Activated T-cell treated with anti-CD3 and anti-CD28 coated beads, Interleukin-2, amount 50 U/mL, for 72 hours (primary cell): Measurements from ENCODE around the gene PDGFC. TPM values are rescaled to one million over a fixed set of nuclear protein-coding genes. Genes with fewer than 3 reads are reported as not detected.

ENCODE experiments used
- ATAC-seq, 2 donors: fragments of 150-1000 bp; cut with Tn5 transposase; replicated peaks in 1 of 2; 2 replicates each; pipeline ENCODE4 v1.10.0; 2021; ENCODE audit warnings: moderate library complexity in 2 of 2, mild to moderate bottlenecking in 1 of 2
- DNase-seq, 2 donors: peaks; one replicate each; pipeline ENCODE4 v3.0.0; 2021 to 2022; ENCODE audit warnings: mixed read lengths in 1 of 2
- H3K27ac Mint-ChIP-seq: one replicate; pipeline ENCODE4 v1.8.0; 2022; ENCODE audit warnings: mild to moderate bottlenecking, moderate library complexity, mixed read lengths
- H3K27me3 Mint-ChIP-seq: one replicate; pipeline ENCODE4 v1.8.0; 2022; ENCODE audit warnings: low read depth, mixed read lengths
- H3K36me3 Mint-ChIP-seq, 2 donors: one replicate each; pipeline ENCODE4 v1.8.0; 2022; ENCODE audit warnings: mixed read lengths in 2 of 2, mild to moderate bottlenecking in 1 of 2; ENCODE audit not compliant: insufficient read depth in 2 of 2
- H3K4me1 Mint-ChIP-seq: one replicate; pipeline ENCODE4 v1.8.0; 2022; ENCODE audit warnings: low read depth, mixed read lengths
- H3K4me3 Mint-ChIP-seq, 2 donors: one replicate each; pipeline ENCODE4 v1.8.0; 2022; ENCODE audit warnings: mild to moderate bottlenecking in 2 of 2, mixed read lengths in 2 of 2, moderate library complexity in 2 of 2
- H3K9me3 Mint-ChIP-seq, 2 donors: one replicate each; pipeline ENCODE4 v1.8.0; 2022; ENCODE audit warnings: mixed read lengths in 2 of 2
- total RNA-seq, 2 donors: library from RNA; stranded (reverse); gene quantifications; one replicate each; pipeline ENCODE4 v1.2.3, GENCODE V29; 2022

Gene PDGFC
- total RNA-seq, 2 donors from 2014 or later: not detected

DNA sequence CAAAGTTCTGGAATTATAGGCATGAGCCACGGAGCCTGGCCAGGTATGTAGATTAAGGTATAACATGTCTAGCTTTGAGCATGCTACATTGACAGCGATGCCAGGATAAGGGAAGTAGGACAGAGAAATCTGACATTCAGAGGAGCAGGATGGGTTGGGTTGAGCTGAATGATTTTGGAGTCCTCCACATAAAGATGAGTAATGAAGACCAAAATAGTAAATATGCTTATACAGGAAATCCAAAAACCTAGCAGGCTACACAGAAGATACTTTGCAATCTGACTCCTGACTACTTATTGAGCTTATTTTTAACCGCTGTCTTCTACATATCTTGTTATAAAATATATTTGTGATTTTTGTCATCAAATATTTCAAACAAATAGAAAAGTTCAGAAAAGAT is 69.7 kb downstream of the PDGFC start:
- Mint-ChIP-seq H3K4me3 (no peak overlapping the region), H3K27me3 (no peaks in the 10 kb centered on the region), H3K27ac (no peak overlapping the region), H3K36me3 (no peaks in the 10 kb centered on the region), H3K9me3 (peaks cover 0 to 5% of the 10 kb centered on the region in 2 donors), H3K4me1 (no peaks in the 10 kb centered on the region)
- DNase-seq (no peak), ATAC-seq (no peak)

DNA sequence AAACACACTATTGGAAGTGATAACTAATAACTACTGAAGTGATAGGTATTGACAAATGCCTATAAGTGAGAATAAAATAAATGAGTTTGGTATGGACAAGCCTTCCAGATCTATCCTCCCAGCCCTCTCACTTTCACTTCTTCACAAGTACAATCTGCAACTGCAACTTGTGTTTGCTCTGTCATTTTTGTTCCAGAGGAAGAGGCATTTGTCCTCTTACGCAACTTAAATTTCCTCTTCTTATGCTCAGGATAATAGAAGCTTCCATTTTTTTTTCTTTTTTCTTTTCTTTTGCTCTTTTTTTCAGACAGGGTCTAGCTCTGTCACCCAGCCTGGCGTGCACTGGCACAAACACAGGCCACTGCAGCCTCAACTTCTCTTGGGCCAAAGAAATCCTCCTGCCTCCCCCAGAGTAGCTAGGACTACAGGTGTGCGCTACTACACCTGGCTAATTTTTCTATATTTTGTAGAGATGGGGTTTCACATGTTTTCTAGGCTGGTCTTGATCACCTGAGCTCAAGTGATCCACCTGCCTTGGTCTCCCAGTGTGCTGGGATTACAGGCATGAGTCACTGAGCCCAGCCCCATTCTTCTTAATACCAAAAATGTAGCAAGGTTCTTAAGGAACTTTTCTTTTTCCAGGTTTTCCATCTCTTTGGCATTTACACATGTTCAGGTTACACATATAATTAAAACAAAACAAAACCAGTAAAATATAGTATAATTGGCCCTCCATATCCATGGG is 73.1 kb downstream of the PDGFC start:
- Mint-ChIP-seq H3K36me3 (no peaks in the 10 kb centered on the region), H3K4me1 (no peaks in the 10 kb centered on the region), H3K4me3 (no peak overlapping the region), H3K9me3 (peaks cover 0 to 5% of the 10 kb centered on the region in 2 donors), H3K27ac (no peak overlapping the region), H3K27me3 (no peaks in the 10 kb centered on the region)
- DNase-seq: no peak
- no peak for ATAC-seq

GRCh38 chr4:156896527-156896926 is 75.1 kb downstream of the PDGFC start:
- Mint-ChIP-seq H3K27ac (no peak overlapping the region), H3K4me1 (no peaks in the 10 kb centered on the region), H3K36me3 (no peaks in the 10 kb centered on the region), H3K9me3 (peaks cover 0 to 5% of the 10 kb centered on the region in 2 donors), H3K4me3 (no peak overlapping the region), H3K27me3 (no peaks in the 10 kb centered on the region)
- no peak for DNase-seq
- no peak for ATAC-seq

GRCh38 chr4:156894234-156894633 is 77.4 kb downstream of the PDGFC start:
- Mint-ChIP-seq H3K27me3 (no peaks in the 10 kb centered on the region), H3K36me3 (no peaks in the 10 kb centered on the region), H3K4me1 (no peaks in the 10 kb centered on the region), H3K4me3 (no peak overlapping the region), H3K27ac (no peak overlapping the region), H3K9me3 (no peaks in the 10 kb centered on the region)
- ATAC-seq: no peak
- DNase-seq: no peak

DNA sequence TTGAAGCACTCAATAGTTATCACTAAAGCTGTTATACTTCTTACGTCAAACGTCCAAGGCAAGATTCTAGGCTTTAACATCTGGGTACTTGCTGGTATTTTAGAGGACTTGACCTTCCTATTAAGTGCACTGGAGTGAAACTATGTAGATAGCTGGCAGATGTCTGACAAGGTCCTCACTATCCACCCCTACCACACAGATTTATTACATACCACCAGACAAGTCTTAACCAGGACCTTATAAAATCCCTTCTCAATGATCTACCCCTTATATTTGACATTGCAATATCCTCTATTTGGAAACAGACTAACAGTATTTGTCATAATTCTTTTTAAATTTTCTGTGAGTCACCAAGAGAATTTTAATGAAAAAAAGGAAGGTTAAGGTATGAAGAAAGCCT is 78.8 kb downstream of the PDGFC start:
- no peak overlapping the region for H3K4me3 Mint-ChIP-seq
- no peaks in the 10 kb centered on the region for H3K36me3 Mint-ChIP-seq
- DNase-seq (no peak), ATAC-seq (no peak)
- no peaks in the 10 kb centered on the region for H3K9me3 Mint-ChIP-seq
- H3K27ac Mint-ChIP-seq: no peak overlapping the region
- no peaks in the 10 kb centered on the region for H3K4me1 Mint-ChIP-seq
- H3K27me3 Mint-ChIP-seq: no peaks in the 10 kb centered on the region

DNA sequence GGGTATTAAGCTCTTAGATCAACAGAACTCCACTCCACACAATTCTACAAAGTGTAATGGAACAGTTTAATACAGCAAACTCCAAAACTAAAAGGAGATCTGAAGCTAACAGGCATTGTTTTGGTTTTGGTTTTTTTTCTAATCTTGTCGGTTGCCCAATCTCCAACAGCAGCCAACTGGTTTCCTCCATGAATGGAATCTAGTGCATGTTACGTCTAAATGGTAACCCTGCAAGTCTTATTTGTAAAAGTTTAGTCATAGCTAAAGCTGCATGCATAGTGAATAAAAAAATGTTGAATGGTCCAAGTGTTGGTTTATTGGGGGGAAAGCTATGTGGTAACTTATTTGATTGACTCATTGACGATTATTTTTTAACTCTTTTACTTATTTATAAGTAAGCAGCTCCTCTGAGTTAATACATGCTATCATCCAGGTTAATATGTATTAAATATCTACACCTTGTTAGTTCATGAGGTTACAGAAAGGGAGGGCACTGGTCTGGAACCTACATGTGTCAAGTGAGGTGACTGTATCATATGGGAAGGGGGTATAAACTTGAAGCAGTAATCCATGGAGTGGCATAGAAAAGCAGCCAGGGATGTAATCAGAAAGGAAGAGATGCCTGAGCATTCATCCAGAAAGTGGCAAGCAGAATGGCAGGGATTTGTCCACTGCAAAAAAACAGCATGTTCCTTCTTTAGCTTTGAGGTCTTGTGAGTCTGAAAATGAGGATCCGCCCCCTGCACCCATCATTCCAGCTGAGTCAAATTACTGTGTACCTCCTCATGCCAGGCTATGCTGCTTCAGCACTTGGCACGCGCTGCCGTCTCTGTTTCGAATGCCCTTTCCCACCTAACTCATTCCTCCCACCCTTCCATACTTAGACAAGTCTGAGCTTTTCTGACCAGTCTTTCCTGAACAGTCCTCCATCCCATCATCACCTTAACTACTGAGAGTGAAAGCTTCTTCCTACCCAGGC is 81.7 kb downstream of the PDGFC start:
- H3K4me3 Mint-ChIP-seq: no peak overlapping the region
- no peak overlapping the region for H3K27ac Mint-ChIP-seq
- H3K27me3 Mint-ChIP-seq: no peaks in the 10 kb centered on the region
- DNase-seq (no peak), ATAC-seq (no peak)
- no peaks in the 10 kb centered on the region for H3K9me3 Mint-ChIP-seq
- no peaks in the 10 kb centered on the region for H3K4me1 Mint-ChIP-seq
- no peaks in the 10 kb centered on the region for H3K36me3 Mint-ChIP-seq

DNA sequence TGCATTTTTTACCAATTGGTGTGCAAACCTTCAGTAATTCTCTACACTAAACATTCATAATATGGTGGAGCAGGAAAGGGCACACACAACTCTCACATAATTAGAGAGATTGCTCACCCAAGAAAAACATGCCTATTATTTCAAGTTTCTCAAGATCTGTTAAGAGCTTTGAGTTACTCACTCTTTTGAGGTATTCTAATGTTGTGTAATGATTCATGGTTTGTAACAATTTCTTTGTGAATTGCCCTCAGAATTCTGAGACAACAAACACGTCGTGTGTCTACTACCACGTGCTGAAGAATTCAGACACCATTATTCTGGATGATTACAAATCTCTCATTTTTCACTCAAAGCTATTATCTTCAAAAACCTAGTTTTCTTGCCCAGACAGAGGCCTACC is 82.8 kb downstream of the PDGFC start:
- ATAC-seq: no peak
- Mint-ChIP-seq H3K4me1 (no peaks in the 10 kb centered on the region), H3K9me3 (no peaks in the 10 kb centered on the region), H3K27ac (no peak overlapping the region), H3K27me3 (no peaks in the 10 kb centered on the region), H3K36me3 (no peaks in the 10 kb centered on the region), H3K4me3 (no peak overlapping the region)
- no peak for DNase-seq

GRCh38 chr4:156886481-156886880 is 85.1 kb downstream of the PDGFC start:
- Mint-ChIP-seq H3K27me3 (no peaks in the 10 kb centered on the region), H3K4me3 (no peak overlapping the region), H3K9me3 (peaks cover 2 to 3% of the 10 kb centered on the region in 2 donors), H3K36me3 (no peaks in the 10 kb centered on the region), H3K4me1 (no peaks in the 10 kb centered on the region), H3K27ac (no peak overlapping the region)
- DNase-seq (no peak), ATAC-seq (no peak)

GRCh38 chr4:156885374-156885773 is 86.2 kb downstream of the PDGFC start:
- Mint-ChIP-seq H3K9me3 (peaks cover 3 to 4% of the 10 kb centered on the region in 2 donors), H3K36me3 (no peaks in the 10 kb centered on the region), H3K27ac (no peak overlapping the region), H3K27me3 (no peaks in the 10 kb centered on the region), H3K4me3 (no peak overlapping the region), H3K4me1 (no peaks in the 10 kb centered on the region)
- no peak for DNase-seq
- ATAC-seq: no peak

GRCh38 chr4:156884183-156884582 is 87.4 kb downstream of the PDGFC start:
- DNase-seq (no peak), ATAC-seq (no peak)
- Mint-ChIP-seq H3K36me3 (no peaks in the 10 kb centered on the region), H3K27ac (no peak overlapping the region), H3K4me3 (no peak overlapping the region), H3K9me3 (peaks cover 3 to 4% of the 10 kb centered on the region in 2 donors), H3K4me1 (no peaks in the 10 kb centered on the region), H3K27me3 (no peaks in the 10 kb centered on the region)

DNA sequence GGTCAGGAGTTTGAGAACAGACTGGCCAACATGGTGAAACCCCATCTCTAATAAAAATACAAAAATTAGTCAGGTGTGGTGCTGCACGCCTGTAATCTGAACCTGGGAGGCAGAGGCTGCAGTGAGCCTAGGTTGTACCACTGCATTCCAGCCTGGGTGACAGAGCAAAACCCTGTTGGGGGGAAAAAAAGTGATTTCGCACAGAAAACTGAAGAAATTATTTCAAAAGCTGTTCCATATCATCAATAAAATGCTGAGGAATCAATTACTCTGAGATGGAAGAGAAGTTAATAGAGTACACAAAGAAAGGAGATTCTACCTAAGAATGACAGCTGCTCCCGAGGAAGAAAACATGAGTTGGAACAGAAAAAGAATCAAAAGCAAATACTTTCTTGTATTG is 95.9 kb downstream of the PDGFC start:
- H3K27ac Mint-ChIP-seq: no peak overlapping the region
- no peaks in the 10 kb centered on the region for H3K36me3 Mint-ChIP-seq
- no peak for ATAC-seq
- H3K4me1 Mint-ChIP-seq: no peaks in the 10 kb centered on the region
- H3K9me3 Mint-ChIP-seq: peaks cover 0 to 3% of the 10 kb centered on the region in 2 donors
- H3K4me3 Mint-ChIP-seq: no peak overlapping the region
- no peaks in the 10 kb centered on the region for H3K27me3 Mint-ChIP-seq
- no peak for DNase-seq

DNA sequence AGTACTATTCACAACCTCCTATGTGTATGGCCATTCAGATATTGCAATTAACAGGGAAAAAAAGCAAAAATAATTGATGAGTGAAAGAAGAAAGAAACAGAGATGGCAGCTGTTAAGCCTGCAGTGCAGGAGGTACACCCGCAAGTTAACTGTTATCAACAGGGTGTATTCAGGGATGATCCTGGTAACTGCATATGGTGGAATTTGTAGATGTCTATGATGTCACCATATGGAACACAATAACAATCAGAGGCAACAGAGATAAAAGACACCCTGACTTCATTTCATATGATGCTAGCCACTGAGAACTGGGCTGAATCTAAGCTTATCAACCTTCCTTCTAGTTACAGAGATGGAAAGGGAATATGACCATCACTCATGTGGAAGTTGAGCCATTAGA is 96.5 kb downstream of the PDGFC start:
- DNase-seq: no peak
- H3K36me3 Mint-ChIP-seq: no peaks in the 10 kb centered on the region
- peaks cover 0 to 2% of the 10 kb centered on the region in 2 donors for H3K9me3 Mint-ChIP-seq
- H3K27me3 Mint-ChIP-seq: no peaks in the 10 kb centered on the region
- no peak overlapping the region for H3K27ac Mint-ChIP-seq
- no peak for ATAC-seq
- no peaks in the 10 kb centered on the region for H3K4me1 Mint-ChIP-seq
- H3K4me3 Mint-ChIP-seq: no peak overlapping the region

GRCh38 chr4:156873799-156874198 is 97.8 kb downstream of the PDGFC start:
- no peak overlapping the region for H3K27ac Mint-ChIP-seq
- ATAC-seq (no peak), DNase-seq (no peak)
- peaks cover under 1 to 2% of the 10 kb centered on the region in 2 donors for H3K9me3 Mint-ChIP-seq
- no peaks in the 10 kb centered on the region for H3K27me3 Mint-ChIP-seq
- H3K4me3 Mint-ChIP-seq: no peak overlapping the region
- H3K4me1 Mint-ChIP-seq: no peaks in the 10 kb centered on the region
- no peaks in the 10 kb centered on the region for H3K36me3 Mint-ChIP-seq
